ENCODE measurements around the gene CTNNA3. TPM values are rescaled to one million over a fixed set of nuclear protein-coding genes. Genes with fewer than 3 reads are reported as not detected.

CTNNA3 gene
- total RNA-seq, 2 donors from 2014 or later = 1.6 TPM; not detected in 1

DNA sequence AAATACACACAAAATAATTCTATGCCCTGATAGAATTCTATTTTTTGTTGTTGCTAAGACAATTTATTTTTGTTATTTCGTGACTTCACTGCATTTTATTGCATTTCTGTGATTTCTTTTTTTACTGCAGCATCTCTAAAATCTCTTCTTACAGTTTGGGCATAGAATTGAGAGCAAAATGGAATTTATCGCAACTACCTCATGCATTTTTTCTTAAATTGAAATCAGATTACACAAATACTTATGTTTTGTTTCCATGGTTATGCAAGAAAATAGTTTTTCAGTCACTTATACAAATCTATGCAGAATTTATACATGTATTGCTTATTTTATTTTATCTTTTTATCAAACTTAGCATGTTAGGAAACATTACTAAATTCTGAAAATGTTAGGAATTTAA, 1552.0 kb downstream of the CTNNA3 start:
- DNase-seq (no peak), ATAC-seq (no peak)
- no peaks in the 10 kb centered on the region for H3K9me3 ChIP-seq (ENCODE audit: control insufficient read depth, low read length, poor library complexity, severe bottlenecking)
- no peak overlapping the region for H3K27ac Mint-ChIP-seq
- H3K36me3 Mint-ChIP-seq (ENCODE audit: low read depth) = no peaks in the 10 kb centered on the region
- H3K4me3 Mint-ChIP-seq = no peak overlapping the region
- H3K4me1 Mint-ChIP-seq = no peaks in the 10 kb centered on the region
- H3K27me3 Mint-ChIP-seq = peaks cover 6% of the 10 kb centered on the region

DNA sequence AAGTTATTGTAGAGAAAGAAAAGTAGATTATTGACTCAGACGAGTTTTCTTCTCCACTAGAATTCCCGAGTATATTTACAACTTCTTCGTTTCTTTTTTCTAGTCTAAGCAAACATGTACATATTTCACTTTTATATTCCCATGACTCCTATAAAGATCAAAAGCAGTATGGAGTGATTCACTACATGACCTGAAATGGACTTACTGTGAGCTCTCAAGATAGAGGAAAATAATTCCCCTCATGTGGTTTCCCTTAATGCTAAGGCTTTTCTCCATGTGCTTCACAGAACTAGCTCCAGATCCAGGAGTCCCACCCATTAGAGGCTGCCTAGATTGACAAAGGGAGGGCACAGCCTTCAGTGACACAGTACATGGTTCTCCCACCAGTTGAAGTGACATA, 1593.2 kb downstream of the CTNNA3 start:
- ATAC-seq (no peak), DNase-seq (no peak)
- H3K36me3 Mint-ChIP-seq (ENCODE audit: low read depth) = no peaks in the 10 kb centered on the region
- H3K27ac Mint-ChIP-seq = no peak overlapping the region
- H3K4me1 Mint-ChIP-seq = no peaks in the 10 kb centered on the region
- no peaks in the 10 kb centered on the region for H3K9me3 ChIP-seq (ENCODE audit: control insufficient read depth, low read length, poor library complexity, severe bottlenecking)
- no peaks in the 10 kb centered on the region for H3K27me3 Mint-ChIP-seq
- H3K4me3 Mint-ChIP-seq = no peak overlapping the region

DNA sequence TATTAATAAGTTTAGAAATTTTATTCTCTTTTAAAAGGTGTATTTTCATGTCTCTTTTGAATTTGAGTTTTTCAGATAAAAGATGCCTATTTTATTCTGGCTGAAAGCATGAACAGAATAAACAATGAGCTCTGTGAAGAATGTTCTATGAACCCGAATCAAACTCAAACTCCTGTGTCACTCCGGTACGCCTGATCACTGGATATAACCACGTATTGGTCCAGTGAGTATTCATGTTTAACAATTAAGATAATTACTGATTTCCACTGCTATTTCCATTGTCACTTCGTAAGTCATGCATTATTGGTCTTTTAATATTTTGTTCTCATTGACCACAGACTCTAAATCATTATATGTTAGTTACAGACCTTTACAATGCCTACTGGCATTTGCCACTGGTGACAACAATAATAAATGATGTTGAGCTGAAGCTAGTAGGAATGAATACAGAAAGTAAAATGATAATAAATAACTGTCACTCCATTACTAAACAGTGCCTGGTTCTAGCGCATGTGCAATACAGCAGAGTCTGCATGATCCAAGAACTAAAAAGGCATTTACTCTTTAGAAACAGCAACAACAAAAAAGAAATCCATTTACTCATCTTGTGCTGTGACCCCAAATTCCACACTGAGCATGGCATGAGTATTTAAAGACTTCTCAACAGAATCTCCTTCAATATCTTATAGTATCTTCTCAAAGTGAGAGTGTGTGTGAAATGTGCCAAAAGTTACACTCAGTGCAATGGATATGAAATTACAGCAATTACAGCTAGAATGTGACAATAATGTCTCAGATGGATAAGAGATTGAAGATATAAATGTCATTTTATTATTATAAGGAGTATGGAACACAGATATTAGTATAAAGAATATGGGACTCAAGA, 1597.2 kb downstream of the CTNNA3 start:
- no peaks in the 10 kb centered on the region for H3K4me1 Mint-ChIP-seq
- H3K27me3 Mint-ChIP-seq = no peaks in the 10 kb centered on the region
- no peaks in the 10 kb centered on the region for H3K9me3 ChIP-seq (ENCODE audit: control insufficient read depth, low read length, poor library complexity, severe bottlenecking)
- H3K36me3 Mint-ChIP-seq (ENCODE audit: low read depth) = no peaks in the 10 kb centered on the region
- H3K27ac Mint-ChIP-seq = no peak overlapping the region
- ATAC-seq (no peak), DNase-seq (no peak)
- H3K4me3 Mint-ChIP-seq = no peak overlapping the region

DNA sequence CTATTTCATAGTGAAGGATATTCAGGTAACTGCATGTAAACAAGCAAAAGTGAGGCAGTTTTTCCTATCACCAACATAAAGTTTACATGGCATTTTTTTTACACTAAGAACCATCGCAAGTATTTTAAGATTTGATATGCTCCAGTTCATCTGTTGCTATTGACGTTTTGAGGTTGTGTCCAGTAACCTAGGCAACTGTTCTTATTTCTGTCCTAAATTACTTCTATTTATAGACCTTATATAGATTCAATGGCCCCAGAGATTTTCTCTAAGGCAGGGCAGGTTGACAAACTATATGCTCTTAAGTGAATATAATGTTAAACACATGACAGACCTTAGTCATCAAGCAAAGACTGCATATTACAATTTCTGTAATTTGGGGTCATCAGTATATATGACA, 1600.4 kb downstream of the CTNNA3 start:
- ATAC-seq (no peak), DNase-seq (no peak)
- Mint-ChIP-seq H3K4me3 (no peak overlapping the region), H3K4me1 (no peaks in the 10 kb centered on the region), H3K36me3 (ENCODE audit: low read depth) (no peaks in the 10 kb centered on the region), H3K27ac (no peak overlapping the region), H3K27me3 (no peaks in the 10 kb centered on the region)
- no peaks in the 10 kb centered on the region for H3K9me3 ChIP-seq (ENCODE audit: control insufficient read depth, low read length, poor library complexity, severe bottlenecking)

DNA sequence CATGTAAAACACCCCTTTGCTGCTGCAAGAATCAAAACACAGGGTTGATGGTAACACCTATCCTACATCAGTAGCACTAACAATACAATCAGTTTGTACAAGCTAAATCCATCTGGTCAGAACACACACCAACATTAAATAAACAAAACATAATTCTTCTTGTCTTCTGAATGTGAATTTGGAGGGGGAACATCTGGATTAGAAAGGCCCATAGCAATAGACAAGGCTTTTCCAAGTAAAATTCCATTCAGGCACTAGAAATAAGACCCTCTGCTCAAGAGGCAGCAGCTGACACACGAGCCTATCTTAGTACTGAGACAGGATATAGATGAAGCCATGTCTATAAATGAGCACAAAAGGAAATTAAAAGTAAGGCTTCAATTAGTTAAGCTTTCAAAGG, 1610.1 kb downstream of the CTNNA3 start:
- H3K27me3 Mint-ChIP-seq = no peaks in the 10 kb centered on the region
- no peak overlapping the region for H3K27ac Mint-ChIP-seq
- no peaks in the 10 kb centered on the region for H3K9me3 ChIP-seq (ENCODE audit: control insufficient read depth, low read length, poor library complexity, severe bottlenecking)
- ATAC-seq (no peak), DNase-seq (no peak)
- H3K36me3 Mint-ChIP-seq (ENCODE audit: low read depth) = no peaks in the 10 kb centered on the region
- no peaks in the 10 kb centered on the region for H3K4me1 Mint-ChIP-seq
- no peak overlapping the region for H3K4me3 Mint-ChIP-seq

DNA sequence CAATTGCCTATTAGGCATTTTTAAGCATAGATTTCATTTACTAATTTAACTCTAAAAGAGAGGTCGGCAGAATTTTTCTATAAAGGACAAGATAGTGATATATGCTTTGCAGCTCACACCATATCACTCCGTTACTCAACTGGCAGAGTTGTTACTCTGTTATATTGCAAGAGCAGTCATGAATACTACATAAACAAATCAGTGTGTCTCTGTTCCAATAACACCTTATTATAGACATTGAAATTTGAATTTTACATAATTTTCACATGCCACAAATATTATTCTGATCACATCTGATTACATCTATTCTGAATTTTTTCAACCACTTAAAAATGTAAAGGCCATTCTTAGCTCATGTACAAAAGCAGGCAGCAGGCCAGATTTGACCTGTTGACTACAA, 1624.1 kb downstream of the CTNNA3 start:
- Mint-ChIP-seq H3K4me3 (no peak overlapping the region), H3K27me3 (no peaks in the 10 kb centered on the region), H3K27ac (no peak overlapping the region), H3K4me1 (no peaks in the 10 kb centered on the region), H3K36me3 (ENCODE audit: low read depth) (no peaks in the 10 kb centered on the region)
- no peak for DNase-seq
- no peaks in the 10 kb centered on the region for H3K9me3 ChIP-seq (ENCODE audit: control insufficient read depth, low read length, poor library complexity, severe bottlenecking)
- ATAC-seq = no peak

DNA sequence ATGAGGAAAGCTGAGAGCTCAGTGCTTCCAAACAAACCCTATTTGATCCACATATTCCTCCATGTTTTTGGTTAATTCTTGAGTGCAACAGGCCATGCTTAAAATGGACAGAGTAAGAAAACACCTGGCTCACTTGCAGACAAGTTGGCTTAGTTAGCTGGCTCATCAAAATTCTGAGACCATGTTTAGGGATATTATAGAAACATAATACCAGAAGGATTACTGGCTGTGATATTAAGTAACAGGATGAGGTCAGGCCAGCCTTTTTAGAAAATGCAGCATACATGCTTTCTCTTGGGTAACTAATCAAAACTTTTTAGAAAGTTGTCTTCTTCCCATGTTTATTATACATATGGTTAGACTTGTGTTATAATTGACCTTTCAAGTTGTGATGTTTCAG, 1637.4 kb downstream of the CTNNA3 start:
- no peak for ATAC-seq
- no peaks in the 10 kb centered on the region for H3K36me3 Mint-ChIP-seq (ENCODE audit: low read depth)
- peaks cover 8% of the 10 kb centered on the region for H3K9me3 ChIP-seq (ENCODE audit: control insufficient read depth, low read length, poor library complexity, severe bottlenecking)
- H3K4me1 Mint-ChIP-seq = no peaks in the 10 kb centered on the region
- no peaks in the 10 kb centered on the region for H3K27me3 Mint-ChIP-seq
- no peak overlapping the region for H3K27ac Mint-ChIP-seq
- DNase-seq = no peak
- no peak overlapping the region for H3K4me3 Mint-ChIP-seq

DNA sequence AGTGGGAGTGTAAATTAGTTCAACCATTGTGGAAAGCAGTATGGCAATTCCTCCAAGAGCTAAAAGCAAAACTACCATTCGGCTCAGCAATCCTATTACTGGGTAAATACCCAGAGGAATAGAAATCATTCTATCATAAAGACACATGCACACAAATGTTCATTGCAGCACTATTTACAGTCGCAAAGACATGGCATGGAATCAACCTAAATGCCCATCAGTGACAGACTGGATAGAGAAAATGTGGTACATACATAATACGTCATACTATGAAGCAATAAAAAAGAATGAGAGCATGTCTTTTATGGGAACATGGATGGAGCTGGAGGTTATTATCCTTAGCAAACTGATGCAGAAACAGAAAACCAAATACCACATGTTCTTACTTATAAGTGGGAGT, 1646.7 kb downstream of the CTNNA3 start:
- H3K9me3 ChIP-seq (ENCODE audit: control insufficient read depth, low read length, poor library complexity, severe bottlenecking) = no peaks in the 10 kb centered on the region
- Mint-ChIP-seq H3K27ac (no peak overlapping the region), H3K27me3 (no peaks in the 10 kb centered on the region), H3K4me1 (no peaks in the 10 kb centered on the region), H3K36me3 (ENCODE audit: low read depth) (no peaks in the 10 kb centered on the region), H3K4me3 (no peak overlapping the region)
- DNase-seq (no peak), ATAC-seq (no peak)

DNA sequence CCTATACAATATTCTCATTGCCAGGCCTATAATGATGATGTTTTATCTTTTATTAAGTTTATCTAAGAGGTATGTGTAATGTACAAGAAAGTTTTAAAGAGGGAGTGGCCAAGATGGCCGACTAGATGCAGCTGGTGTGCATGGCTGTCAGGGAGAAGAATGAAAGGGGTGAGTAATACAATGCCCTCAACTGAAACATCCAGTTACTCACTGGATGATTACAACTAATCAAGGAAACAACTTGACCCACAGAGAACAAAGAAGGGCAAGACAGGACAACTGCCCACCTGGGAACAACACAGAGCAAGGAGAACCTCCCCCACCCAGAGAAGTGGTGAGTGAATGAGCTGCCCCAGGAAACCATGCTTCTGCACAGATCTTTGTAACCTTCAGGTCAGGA, 1650.1 kb downstream of the CTNNA3 start:
- no peak overlapping the region for H3K27ac Mint-ChIP-seq
- DNase-seq = no peak
- H3K4me3 Mint-ChIP-seq = no peak overlapping the region
- H3K27me3 Mint-ChIP-seq = no peaks in the 10 kb centered on the region
- no peaks in the 10 kb centered on the region for H3K4me1 Mint-ChIP-seq
- no peak for ATAC-seq
- no peaks in the 10 kb centered on the region for H3K9me3 ChIP-seq (ENCODE audit: control insufficient read depth, low read length, poor library complexity, severe bottlenecking)
- H3K36me3 Mint-ChIP-seq (ENCODE audit: low read depth) = no peaks in the 10 kb centered on the region

DNA sequence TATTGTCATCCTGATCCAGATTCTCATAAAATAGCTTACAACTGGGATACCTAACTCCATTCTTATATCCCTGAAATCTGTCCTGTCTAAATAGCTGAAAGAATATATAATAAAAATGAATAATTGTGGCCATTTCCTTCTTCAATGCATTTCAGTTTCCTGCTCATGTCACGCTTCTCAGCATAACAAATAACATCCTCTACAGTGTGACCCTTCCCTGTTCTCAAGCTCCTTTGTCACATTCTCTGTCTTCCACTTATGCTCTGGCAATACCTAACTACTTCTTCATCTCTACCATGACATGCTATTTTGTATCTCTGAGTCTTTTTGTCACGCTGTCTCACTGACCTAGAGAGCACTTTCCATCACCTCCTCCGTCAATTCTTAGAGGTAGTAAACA, 1654.2 kb downstream of the CTNNA3 start:
- no peak for ATAC-seq
- no peak overlapping the region for H3K4me3 Mint-ChIP-seq

DNA sequence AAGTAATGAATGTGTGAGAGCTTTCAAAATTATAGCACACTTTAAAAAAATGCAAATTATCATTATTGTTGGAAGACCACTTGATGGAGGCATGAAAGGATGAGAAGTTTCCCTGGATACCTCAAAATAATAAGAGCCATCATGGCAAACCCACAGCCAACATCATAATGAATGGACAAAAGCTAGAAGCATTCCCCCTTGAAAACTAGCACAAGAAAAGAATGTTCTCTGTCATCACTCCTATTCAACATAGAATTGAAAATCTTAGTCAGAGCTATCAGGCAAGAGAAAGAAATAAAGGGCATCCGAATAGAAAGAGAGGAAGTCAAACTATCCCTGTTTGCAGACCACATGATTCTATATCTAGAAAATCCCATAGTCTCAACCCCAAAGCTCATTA, 1657.4 kb downstream of the CTNNA3 start:
- DNase-seq (no peak), ATAC-seq (no peak)
- Mint-ChIP-seq H3K27me3 (no peaks in the 10 kb centered on the region), H3K4me1 (no peaks in the 10 kb centered on the region), H3K36me3 (ENCODE audit: low read depth) (no peaks in the 10 kb centered on the region), H3K27ac (no peak overlapping the region), H3K4me3 (no peak overlapping the region)
- no peaks in the 10 kb centered on the region for H3K9me3 ChIP-seq (ENCODE audit: control insufficient read depth, low read length, poor library complexity, severe bottlenecking)

More for the DNA sequence above, 1654.2 kb downstream of the CTNNA3 start:
- H3K27me3 Mint-ChIP-seq = no peaks in the 10 kb centered on the region
- no peaks in the 10 kb centered on the region for H3K4me1 Mint-ChIP-seq
- no peak for DNase-seq
- no peaks in the 10 kb centered on the region for H3K9me3 ChIP-seq (ENCODE audit: control insufficient read depth, low read length, poor library complexity, severe bottlenecking)
- no peaks in the 10 kb centered on the region for H3K36me3 Mint-ChIP-seq (ENCODE audit: low read depth)
- no peak overlapping the region for H3K27ac Mint-ChIP-seq

DNA sequence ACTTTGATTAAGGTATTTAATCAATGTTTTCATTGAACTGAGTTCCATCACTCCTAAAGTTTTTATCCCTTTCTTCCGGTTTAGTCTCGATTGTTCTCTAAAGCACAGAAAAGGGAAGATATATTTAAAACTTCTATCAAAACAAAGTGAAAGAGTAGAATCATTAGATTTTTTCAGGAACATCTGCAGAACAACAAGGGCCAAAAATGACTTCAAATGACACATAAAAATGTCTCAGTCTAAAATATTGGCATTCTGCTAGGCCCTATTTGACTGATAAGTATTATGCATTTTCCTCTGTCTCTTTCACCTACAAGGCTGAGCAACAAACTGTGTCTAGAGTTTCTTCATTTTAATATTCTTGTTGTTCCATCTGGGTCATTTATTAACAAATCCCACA, 1669.7 kb downstream of the CTNNA3 start:
- H3K4me1 Mint-ChIP-seq = no peaks in the 10 kb centered on the region
- H3K27ac Mint-ChIP-seq = no peak overlapping the region
- H3K9me3 ChIP-seq (ENCODE audit: control insufficient read depth, low read length, poor library complexity, severe bottlenecking) = no peaks in the 10 kb centered on the region
- H3K27me3 Mint-ChIP-seq = no peaks in the 10 kb centered on the region
- DNase-seq = no peak
- no peak overlapping the region for H3K4me3 Mint-ChIP-seq
- H3K36me3 Mint-ChIP-seq (ENCODE audit: low read depth) = no peaks in the 10 kb centered on the region
- ATAC-seq = no peak

DNA sequence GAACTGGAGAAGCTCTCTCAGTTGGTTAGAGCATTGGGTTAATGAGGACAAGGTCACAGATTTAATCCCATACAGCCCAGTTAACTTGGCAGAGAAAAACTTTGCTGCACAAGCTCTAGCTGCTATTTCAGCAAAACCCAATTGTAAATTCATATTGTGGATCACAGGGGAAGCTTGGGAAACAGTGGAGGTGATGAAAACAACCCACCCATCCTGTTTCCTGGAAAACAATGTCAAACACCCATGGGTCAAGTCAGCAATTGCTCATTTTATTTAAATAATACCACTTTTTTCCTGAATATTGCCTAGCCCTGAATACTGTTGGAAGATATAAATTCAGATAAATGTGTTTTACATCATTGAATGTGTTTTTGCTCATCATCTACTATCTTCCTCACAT, 1670.8 kb downstream of the CTNNA3 start:
- Mint-ChIP-seq H3K4me3 (no peak overlapping the region), H3K36me3 (ENCODE audit: low read depth) (no peaks in the 10 kb centered on the region), H3K27me3 (no peaks in the 10 kb centered on the region), H3K4me1 (no peaks in the 10 kb centered on the region), H3K27ac (no peak overlapping the region)
- ATAC-seq (no peak), DNase-seq (no peak)
- H3K9me3 ChIP-seq (ENCODE audit: control insufficient read depth, low read length, poor library complexity, severe bottlenecking) = no peaks in the 10 kb centered on the region

DNA sequence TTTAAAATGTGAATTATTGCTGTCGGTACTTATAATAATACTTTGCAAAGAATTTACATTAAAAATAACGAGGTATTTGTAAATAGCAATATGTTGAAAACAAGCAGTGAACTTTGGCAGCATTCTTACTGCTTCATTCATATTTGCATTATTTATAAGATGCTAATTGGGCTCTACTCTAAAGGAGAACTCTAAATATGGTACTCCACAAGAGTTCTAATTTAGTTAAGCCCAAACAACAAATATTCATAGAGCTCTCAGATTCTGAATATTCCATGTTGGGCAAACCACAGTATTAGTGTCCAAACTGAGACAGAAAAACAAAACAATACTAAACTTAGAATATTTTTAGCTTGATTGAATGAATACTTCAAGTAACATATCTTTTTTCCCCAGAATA, 1674.6 kb downstream of the CTNNA3 start:
- Mint-ChIP-seq H3K4me3 (no peak overlapping the region), H3K36me3 (ENCODE audit: low read depth) (no peaks in the 10 kb centered on the region), H3K27ac (no peak overlapping the region), H3K4me1 (no peaks in the 10 kb centered on the region), H3K27me3 (no peaks in the 10 kb centered on the region)
- ATAC-seq = no peak
- H3K9me3 ChIP-seq (ENCODE audit: control insufficient read depth, low read length, poor library complexity, severe bottlenecking) = no peaks in the 10 kb centered on the region
- DNase-seq = no peak

All from T-helper 17 cell (primary cell).